ENCODE results near the gene MAPKBP1.
A peak's percentile ranks its signal among the peaks of the same experiment; 100 is the strongest.

MAPKBP1 gene

GRCh38 chr15:41809526-41810220, 35.4 kb downstream of the MAPKBP1 start:
- no peak for DNase-seq (ENCODE audit: extremely low read depth, low read depth)
- TF ChIP-seq, protein P1, sequence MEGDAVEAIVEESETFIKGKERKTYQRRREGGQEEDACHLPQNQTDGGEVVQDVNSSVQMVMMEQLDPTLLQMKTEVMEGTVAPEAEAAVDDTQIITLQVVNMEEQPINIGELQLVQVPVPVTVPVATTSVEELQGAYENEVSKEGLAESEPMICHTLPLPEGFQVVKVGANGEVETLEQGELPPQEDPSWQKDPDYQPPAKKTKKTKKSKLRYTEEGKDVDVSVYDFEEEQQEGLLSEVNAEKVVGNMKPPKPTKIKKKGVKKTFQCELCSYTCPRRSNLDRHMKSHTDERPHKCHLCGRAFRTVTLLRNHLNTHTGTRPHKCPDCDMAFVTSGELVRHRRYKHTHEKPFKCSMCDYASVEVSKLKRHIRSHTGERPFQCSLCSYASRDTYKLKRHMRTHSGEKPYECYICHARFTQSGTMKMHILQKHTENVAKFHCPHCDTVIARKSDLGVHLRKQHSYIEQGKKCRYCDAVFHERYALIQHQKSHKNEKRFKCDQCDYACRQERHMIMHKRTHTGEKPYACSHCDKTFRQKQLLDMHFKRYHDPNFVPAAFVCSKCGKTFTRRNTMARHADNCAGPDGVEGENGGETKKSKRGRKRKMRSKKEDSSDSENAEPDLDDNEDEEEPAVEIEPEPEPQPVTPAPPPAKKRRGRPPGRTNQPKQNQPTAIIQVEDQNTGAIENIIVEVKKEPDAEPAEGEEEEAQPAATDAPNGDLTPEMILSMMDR (IDR thresholded peaks at IDR 0.05; ENCODE audit: low read depth, low read length) = no peak

DNA sequence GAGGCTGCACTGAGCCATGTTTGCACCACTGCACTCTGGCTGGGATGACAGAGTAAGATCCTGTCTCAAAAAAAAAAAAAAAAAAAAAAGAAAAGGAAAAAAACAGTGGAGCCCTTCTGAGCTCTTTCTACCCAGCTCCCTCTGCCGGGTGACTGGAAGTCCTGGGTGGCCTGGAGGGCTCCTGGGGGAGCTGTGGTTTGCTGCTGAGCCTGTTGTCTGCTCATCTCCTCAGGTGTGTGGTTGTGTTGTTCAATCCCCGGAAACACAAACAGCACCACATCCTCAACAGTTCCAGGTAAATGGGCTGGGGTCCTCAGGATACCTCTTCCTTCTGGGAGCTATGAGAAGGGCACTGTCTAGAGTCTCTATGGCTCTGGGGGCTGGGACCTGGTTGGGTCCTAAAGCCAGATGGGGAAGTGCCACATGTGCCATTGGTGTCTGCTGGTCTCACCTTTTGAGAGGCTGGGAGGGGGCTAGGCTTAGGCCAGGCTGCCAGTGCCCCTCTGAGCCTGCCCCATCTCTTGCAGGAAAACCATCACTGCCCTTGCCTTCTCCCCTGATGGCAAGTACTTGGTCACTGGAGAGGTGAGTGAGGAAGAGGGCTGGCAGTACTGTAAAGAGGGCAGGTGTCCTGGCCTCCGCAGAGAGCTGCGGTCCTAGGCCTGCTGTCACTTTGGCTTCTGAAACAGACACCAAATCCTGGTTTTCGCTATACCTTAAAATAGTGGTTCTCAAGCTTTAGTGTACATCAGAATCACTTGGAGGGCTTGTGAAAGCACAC, 36.6 kb downstream of the MAPKBP1 start:
- TF ChIP-seq, protein P1 (IDR thresholded peaks at IDR 0.05; ENCODE audit: low read depth, low read length) = no peak
- DNase-seq (ENCODE audit: extremely low read depth, low read depth) = no peak

- TF ChIP-seq, protein P1 (IDR thresholded peaks at IDR 0.05; ENCODE audit: low read depth, low read length) = peak; percentile 93
- DNase-seq (ENCODE audit: extremely low read depth, low read depth) = peak; percentile 66
These were observed 37.3 kb downstream of the MAPKBP1 start for GRCh38 chr15:41811432-41812195.

- no peak for DNase-seq (ENCODE audit: extremely low read depth, low read depth)
- TF ChIP-seq, protein P1 (IDR thresholded peaks at IDR 0.05; ENCODE audit: low read depth, low read length) = no peak
These were observed 38.6 kb downstream of the MAPKBP1 start for GRCh38 chr15:41812820-41813375.

- DNase-seq (ENCODE audit: extremely low read depth, low read depth) = no peak
- TF ChIP-seq, protein P1 (IDR thresholded peaks at IDR 0.05; ENCODE audit: low read depth, low read length) = no peak
These were observed 39.1 kb downstream of the MAPKBP1 start for GRCh38 chr15:41813426-41813825.

- no peak for DNase-seq (ENCODE audit: extremely low read depth, low read depth)
- TF ChIP-seq, protein P1 (IDR thresholded peaks at IDR 0.05; ENCODE audit: low read depth, low read length) = no peak
These were observed 40.2 kb downstream of the MAPKBP1 start for GRCh38 chr15:41814534-41814933.
